Measurements from ENCODE around the gene DLG2. TPM values are rescaled to one million over a fixed set of nuclear protein-coding genes. Genes with fewer than 3 reads are reported as not detected.

DLG2 gene
- total and polyA plus RNA-seq, 9 of the 15 experiments (the other 6 are each of a cell fraction or from before 2014, with no cell fraction given) = 0.52 to 1.6 (median 0.95) TPM

- no TSS peak for BruUV-seq (replicated peaks)
- 0% methylated on average over 3 of the region's 3 CpGs for WGBS (ENCODE audit: insufficient coverage, low coverage, missing lambda C conversion rate)
- H3K36me3 ChIP-seq (ENCODE audit: control insufficient read depth, insufficient read depth, low read length) = no peaks in the 10 kb centered on the region
- peak; percentile 74 for TF ChIP-seq RBM25 (IDR thresholded peaks at IDR 0.05; ENCODE audit: low read depth, low read length, severe bottlenecking)
- TF ChIP-seq DLX4 (CRISPR knock-in tag; IDR thresholded peaks at IDR 0.05) = no peak
- TF ChIP-seq ZNF184 (CRISPR knock-in tag; IDR thresholded peaks at IDR 0.05) = peak; percentile 74
- TF ChIP-seq ZNF668 (CRISPR knock-in tag; IDR thresholded peaks at IDR 0.05) = no peak
- ChIA-PET CTCF (ENCODE audit: low intra/inter-chr PET ratio) (no interaction called here), POLR2A (no interaction called here)
- H3K27ac ChIP-seq (ENCODE audit: extremely low read depth, low read depth, low read length) = no peak overlapping the region
- DNase-seq (ENCODE audit: extremely low read depth in 1 of 4, low spot score in 3 of 4) (no peak), FAIRE-seq (no peak), ATAC-seq (no peak)
- no peaks in the 10 kb centered on the region for H3K9me1 ChIP-seq (ENCODE audit: control insufficient read depth, insufficient read depth, low read length)
- in situ Hi-C loops (cut with MboI) (no loop called here), intact Hi-C loops (cut with micrococcal nuclease) (no loop called here)
- H2AFZ ChIP-seq (ENCODE audit: low read depth, low read length) = no peak overlapping the region
- H3K4me1 ChIP-seq (replicated peaks in 1 of 2; ENCODE audit: control insufficient read depth in 2 of 2, insufficient read depth in 2 of 2, low read length in 2 of 2) = no peaks in the 10 kb centered on the region
- H3K4me2 ChIP-seq (ENCODE audit: insufficient read depth, low read length) = no peak overlapping the region
- no peaks in the 10 kb centered on the region for H3K79me2 ChIP-seq (ENCODE audit: control insufficient read depth, insufficient read depth, low read length)
- no peak overlapping the region for H3K4me3 ChIP-seq
- H3K9me3 ChIP-seq (replicated peaks; ENCODE audit: control insufficient read depth, insufficient read depth, low read depth, low read length) = peaks cover 4% of the 10 kb centered on the region
- H3K27me3 ChIP-seq (ENCODE audit: control insufficient read depth in 2 of 2, insufficient read depth in 2 of 2, low read length in 2 of 2) = no peaks in the 10 kb centered on the region
- H3K9ac ChIP-seq (ENCODE audit: insufficient read depth in 1 of 2, low read depth in 2 of 2, low read length in 2 of 2) = no peak overlapping the region
- H4K20me1 ChIP-seq (replicated peaks; ENCODE audit: control insufficient read depth, insufficient read depth, low read length) = no peaks in the 10 kb centered on the region
Observed at GRCh38 chr11:85534806-85535205, 92.3 kb downstream of the DLG2 start.

GRCh38 chr11:85531191-85531897, 95.8 kb downstream of the DLG2 start:
- 0% methylated on average over 5 of the region's 5 CpGs for WGBS (ENCODE audit: insufficient coverage, low coverage, missing lambda C conversion rate)
- no peaks in the 10 kb centered on the region for H4K20me1 ChIP-seq (replicated peaks; ENCODE audit: control insufficient read depth, insufficient read depth, low read length)
- FAIRE-seq (no peak), ATAC-seq (no peak), DNase-seq (ENCODE audit: extremely low read depth in 1 of 4, low spot score in 3 of 4) (no peak)
- in situ Hi-C loops (cut with MboI) = no loop called here
- no peak overlapping the region for H3K27ac ChIP-seq (ENCODE audit: extremely low read depth, low read depth, low read length)
- no peak overlapping the region for H3K4me3 ChIP-seq
- no peak overlapping the region for H3K9ac ChIP-seq (ENCODE audit: insufficient read depth in 1 of 2, low read depth in 2 of 2, low read length in 2 of 2)
- POLR2A ChIA-PET = no interaction called here
- peaks cover 4% of the 10 kb centered on the region for H3K9me3 ChIP-seq (replicated peaks; ENCODE audit: control insufficient read depth, insufficient read depth, low read depth, low read length)
- H3K36me3 ChIP-seq (ENCODE audit: control insufficient read depth, insufficient read depth, low read length) = no peaks in the 10 kb centered on the region
- H3K4me2 ChIP-seq (ENCODE audit: insufficient read depth, low read length) = no peak overlapping the region
- H3K79me2 ChIP-seq (ENCODE audit: control insufficient read depth, insufficient read depth, low read length) = no peaks in the 10 kb centered on the region
- CTCF ChIA-PET (ENCODE audit: low intra/inter-chr PET ratio) = no interaction called here
- no peaks in the 10 kb centered on the region for H3K27me3 ChIP-seq (ENCODE audit: control insufficient read depth in 2 of 2, insufficient read depth in 2 of 2, low read length in 2 of 2)
- no peaks in the 10 kb centered on the region for H3K4me1 ChIP-seq (replicated peaks in 1 of 2; ENCODE audit: control insufficient read depth in 2 of 2, insufficient read depth in 2 of 2, low read length in 2 of 2)
- H2AFZ ChIP-seq (ENCODE audit: low read depth, low read length) = no peak overlapping the region
- BruUV-seq (replicated peaks) = no TSS peak
- H3K9me1 ChIP-seq (ENCODE audit: control insufficient read depth, insufficient read depth, low read length) = no peaks in the 10 kb centered on the region
- intact Hi-C loops (cut with micrococcal nuclease) = no loop called here
- TF ChIP-seq CEBPG (CRISPR knock-in tag; IDR thresholded peaks at IDR 0.05) (no peak), CEBPG (tag; conservative IDR thresholded peaks at IDR 0.05 in 1 of 2, IDR thresholded peaks at IDR 0.05 in 1 of 2) (no peak), ZNF12 (CRISPR knock-in tag; IDR thresholded peaks at IDR 0.05) (no peak), BCLAF1 (IDR thresholded peaks at IDR 0.05; ENCODE audit: borderline replicate concordance in 1 of 2, control insufficient read depth in 1 of 2, low read depth in 2 of 2, low read length in 1 of 2) (no peak), PCBP1 (IDR thresholded peaks at IDR 0.05; ENCODE audit: low read depth, low read length, poor library complexity, severe bottlenecking) (no peak), ZNF75A (CRISPR knock-in tag; IDR thresholded peaks at IDR 0.05) (no peak), RBM34 (IDR thresholded peaks at IDR 0.05; ENCODE audit: borderline replicate concordance, insufficient read depth, low read length) (no peak), ARNT (IDR thresholded peaks at IDR 0.05) (no peak)

Data from K562 (cell line).